ENCODE data around the gene PLEKHO2.

GRCh38 chr15:64865998-64866520 is 24.3 kb downstream of the PLEKHO2 start:
- no peak for TF ChIP-seq POLR2AphosphoS5 (IDR thresholded peaks at IDR 0.05; ENCODE audit: low read depth, low read length)
- TF ChIP-seq TAF1 (IDR thresholded peaks at IDR 0.05; ENCODE audit: borderline replicate concordance, insufficient read depth, low read length), result no peak
- TF ChIP-seq REST (IDR thresholded peaks at IDR 0.05; ENCODE audit: insufficient read depth in 1 of 2, low read depth in 2 of 2, low read length in 2 of 2), result no peak
- TF ChIP-seq SIN3A (IDR thresholded peaks at IDR 0.05; ENCODE audit: borderline replicate concordance, insufficient read depth, low read length), result no peak

Measured in PFSK-1 (cell line).